HUES48 (cell line): ENCODE results near the gene BTNL9.

Source experiments
- H3K27ac ChIP-seq: one replicate; pipeline ENCODE4 v1.7.0; 2013; ENCODE audit warnings: low read depth, low read length, inconsistent platforms
- H3K27me3 ChIP-seq: 2 replicates; pipeline ENCODE4 v1.6.1; 2013; ENCODE audit warnings: mild to moderate bottlenecking, low read length; ENCODE audit not compliant: control insufficient read depth, insufficient read depth
- H3K36me3 ChIP-seq: 2 replicates; pipeline ENCODE4 v1.6.1; 2013; ENCODE audit warnings: low read length; ENCODE audit not compliant: control insufficient read depth, insufficient read depth
- H3K4me1 ChIP-seq: 2 replicates; pipeline ENCODE4 v1.6.1; 2013; ENCODE audit warnings: mild to moderate bottlenecking, low read length; ENCODE audit not compliant: control insufficient read depth, insufficient read depth
- H3K4me3 ChIP-seq: 2 replicates; pipeline ENCODE4 v1.5.1; 2013; ENCODE audit warnings: mild to moderate bottlenecking, low read depth, low read length
- H3K9ac ChIP-seq: 2 replicates; pipeline ENCODE4 v1.6.1; 2013; ENCODE audit warnings: mild to moderate bottlenecking, low read depth, low read length, moderate library complexity
- H3K9me3 ChIP-seq: 2 replicates; pipeline ENCODE4 v1.6.1; 2013; ENCODE audit warnings: low read length; ENCODE audit not compliant: control insufficient read depth, insufficient read depth

BTNL9 gene

DNA sequence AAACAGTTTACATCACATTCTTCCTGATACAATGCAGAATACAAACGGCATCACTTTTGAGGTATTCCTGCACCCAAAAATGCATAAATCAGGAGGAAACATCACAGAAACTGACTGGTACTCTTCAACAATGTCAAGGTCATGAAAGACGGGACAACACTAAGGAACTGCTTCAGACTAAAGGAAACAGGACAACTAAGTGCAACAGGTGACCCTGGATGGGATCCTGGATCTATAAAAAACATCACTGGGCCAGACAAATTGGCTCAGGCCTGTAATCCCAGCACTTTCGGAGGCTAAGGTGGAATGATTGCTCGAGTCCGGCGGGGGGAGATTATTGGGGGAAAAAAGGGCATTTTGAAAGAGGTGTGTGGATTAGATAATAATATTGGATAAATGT is 22.6 kb downstream of the BTNL9 start:
- Histone ChIP-seq H3K9ac (no peak overlapping the region), H3K27ac (no peak overlapping the region), H3K9me3 (peaks cover 26% of the 10 kb centered on the region), H3K4me3 (no peak overlapping the region), H3K27me3 (peaks cover 52% of the 10 kb centered on the region), H3K36me3 (no peaks in the 10 kb centered on the region), H3K4me1 (peaks cover 3% of the 10 kb centered on the region; the same call in 1 of the 2 replicates)

DNA sequence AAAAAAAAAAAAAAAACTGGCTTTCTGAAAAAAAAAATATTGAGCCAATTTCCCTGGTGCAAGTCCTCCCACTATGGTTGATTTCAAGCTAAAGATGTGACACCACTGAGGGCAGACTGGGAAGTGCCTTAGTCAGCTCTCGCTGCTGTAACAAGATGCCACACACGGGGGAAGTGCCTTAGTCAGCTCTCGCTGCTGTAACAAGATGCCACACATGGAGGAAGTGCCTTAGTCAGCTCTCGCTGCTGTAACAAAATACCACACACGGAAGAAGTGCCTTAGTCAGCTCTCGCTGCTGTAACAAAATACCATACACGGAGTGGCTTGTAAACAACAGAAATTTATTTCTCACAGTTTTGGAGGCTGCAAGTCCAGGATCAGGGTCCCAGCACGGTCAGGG is 23.4 kb downstream of the BTNL9 start:
- Histone ChIP-seq H3K36me3 (no peaks in the 10 kb centered on the region), H3K4me3 (no peak overlapping the region), H3K27ac (no peak overlapping the region), H3K27me3 (peaks cover 44% of the 10 kb centered on the region), H3K9ac (no peak overlapping the region), H3K4me1 (peaks cover 3% of the 10 kb centered on the region; the same call in 1 of the 2 replicates), H3K9me3 (peaks cover 26% of the 10 kb centered on the region)

DNA sequence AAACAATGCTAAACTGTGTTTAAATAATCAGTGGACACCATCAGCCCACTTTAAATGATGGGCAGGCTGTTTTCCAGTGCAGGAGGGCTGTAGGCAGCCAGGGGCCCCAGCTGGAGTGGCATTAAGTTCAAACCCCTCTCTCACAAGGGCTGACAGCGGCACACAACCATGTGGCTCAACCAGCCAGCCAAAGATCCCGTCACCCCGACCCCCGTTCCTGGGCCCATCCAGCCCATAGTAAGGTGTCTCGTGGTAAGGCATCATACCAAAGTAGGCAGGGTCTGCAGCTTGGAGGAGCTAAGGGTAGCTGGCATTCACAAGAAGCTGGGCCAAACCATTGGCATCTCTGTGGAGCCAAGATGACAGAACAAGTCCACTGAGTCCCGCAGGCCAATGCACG is 24.9 kb downstream of the BTNL9 start:
- H3K36me3 ChIP-seq: no peaks in the 10 kb centered on the region
- peaks cover 26% of the 10 kb centered on the region for H3K9me3 ChIP-seq
- H3K27me3 ChIP-seq: peaks cover 29% of the 10 kb centered on the region
- no peaks in the 10 kb centered on the region for H3K4me1 ChIP-seq
- no peak overlapping the region for H3K4me3 ChIP-seq
- no peak overlapping the region for H3K9ac ChIP-seq
- H3K27ac ChIP-seq: no peak overlapping the region

DNA sequence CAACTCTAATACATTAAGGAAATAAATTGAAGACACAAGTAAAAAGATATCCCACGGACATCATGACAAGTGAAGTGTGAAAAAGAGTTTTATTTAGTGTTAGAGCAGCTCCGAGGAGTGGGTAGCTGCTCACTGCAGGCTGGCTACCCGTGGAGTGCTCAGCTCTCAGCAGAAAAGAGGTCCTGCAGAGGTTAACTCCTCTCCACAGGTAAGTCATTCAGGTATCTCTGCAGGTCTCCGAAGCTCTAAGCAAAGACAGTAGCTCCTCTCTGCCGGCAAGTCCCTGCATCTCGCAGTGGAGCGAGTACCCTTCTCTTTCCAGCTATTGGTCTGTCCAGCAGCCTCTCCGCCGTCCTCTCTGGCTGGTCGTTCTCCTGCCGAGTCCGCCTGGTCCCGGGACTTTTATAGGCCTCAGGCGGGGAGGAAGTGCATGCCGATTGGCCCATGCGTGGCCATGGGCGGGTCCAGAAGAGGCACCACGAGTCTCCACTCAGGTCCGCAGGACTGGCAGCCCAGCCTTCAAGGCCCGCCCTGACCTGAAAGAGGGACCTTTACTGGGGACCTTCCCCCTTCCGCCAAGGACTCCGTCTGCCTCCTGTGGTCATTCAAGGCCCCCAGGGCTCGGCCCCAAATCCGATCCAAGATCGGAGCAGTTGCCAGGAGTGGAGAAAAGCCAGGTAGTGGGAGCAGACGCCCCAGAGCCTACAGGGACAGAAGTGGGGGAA is 29.9 kb downstream of the BTNL9 start:
- no peaks in the 10 kb centered on the region for H3K4me1 ChIP-seq
- H3K9ac ChIP-seq: no peak overlapping the region
- H3K27me3 ChIP-seq: no peaks in the 10 kb centered on the region
- peak overlapping the region; percentile 39; the same call in 1 of the 2 replicates for H3K4me3 ChIP-seq
- peaks cover 30% of the 10 kb centered on the region for H3K9me3 ChIP-seq
- H3K27ac ChIP-seq: no peak overlapping the region
- H3K36me3 ChIP-seq: no peaks in the 10 kb centered on the region

DNA sequence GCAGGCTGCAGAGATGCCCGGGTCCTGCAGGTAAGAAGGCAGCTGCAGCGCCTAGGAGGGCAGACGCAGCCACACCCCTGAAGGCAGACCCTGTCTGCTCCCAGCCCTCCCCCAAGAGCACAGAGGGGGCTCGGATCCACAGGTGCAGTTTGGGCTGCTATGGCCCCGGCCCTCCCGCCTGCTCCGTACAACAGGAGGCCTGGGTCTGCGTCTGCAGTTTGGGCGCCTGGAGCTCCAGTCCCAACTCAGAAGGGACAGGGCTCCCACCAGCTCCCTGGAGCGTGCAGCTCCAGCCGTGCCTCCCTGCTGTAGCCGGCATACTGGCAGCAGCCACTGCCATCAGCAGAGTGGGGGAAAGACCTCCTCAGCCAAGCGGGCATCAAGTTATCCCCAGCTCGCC is 30.5 kb downstream of the BTNL9 start:
- Histone ChIP-seq H3K4me3 (peak overlapping the region; percentile 39; the same call in 1 of the 2 replicates), H3K9me3 (peaks cover 33% of the 10 kb centered on the region), H3K9ac (no peak overlapping the region), H3K27me3 (no peaks in the 10 kb centered on the region), H3K27ac (no peak overlapping the region), H3K4me1 (no peaks in the 10 kb centered on the region), H3K36me3 (no peaks in the 10 kb centered on the region)

DNA sequence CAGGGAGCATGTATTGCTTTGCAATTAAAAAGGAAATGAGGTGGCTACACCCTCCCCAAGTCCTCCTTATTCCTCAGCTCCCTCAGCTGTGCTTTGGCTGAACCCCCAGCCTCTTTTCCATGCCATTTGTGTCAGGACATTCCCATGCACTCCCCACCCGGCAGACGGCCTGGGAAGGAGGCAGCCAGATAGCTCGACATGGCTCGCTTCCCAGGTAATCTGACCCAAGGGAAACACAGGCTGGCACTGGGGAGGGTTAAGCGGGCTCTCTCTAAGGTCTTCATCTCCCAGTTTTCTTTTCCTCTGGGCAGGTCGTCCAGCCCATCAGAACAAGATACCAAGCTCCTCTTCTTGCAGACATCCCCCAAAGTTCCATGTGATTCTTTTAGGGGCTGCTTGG is 31.2 kb downstream of the BTNL9 start:
- no peak overlapping the region for H3K27ac ChIP-seq
- H3K4me1 ChIP-seq: no peaks in the 10 kb centered on the region
- no peak overlapping the region for H3K4me3 ChIP-seq
- no peaks in the 10 kb centered on the region for H3K27me3 ChIP-seq
- H3K9ac ChIP-seq: no peak overlapping the region
- H3K9me3 ChIP-seq: peaks cover 27% of the 10 kb centered on the region
- no peaks in the 10 kb centered on the region for H3K36me3 ChIP-seq

DNA sequence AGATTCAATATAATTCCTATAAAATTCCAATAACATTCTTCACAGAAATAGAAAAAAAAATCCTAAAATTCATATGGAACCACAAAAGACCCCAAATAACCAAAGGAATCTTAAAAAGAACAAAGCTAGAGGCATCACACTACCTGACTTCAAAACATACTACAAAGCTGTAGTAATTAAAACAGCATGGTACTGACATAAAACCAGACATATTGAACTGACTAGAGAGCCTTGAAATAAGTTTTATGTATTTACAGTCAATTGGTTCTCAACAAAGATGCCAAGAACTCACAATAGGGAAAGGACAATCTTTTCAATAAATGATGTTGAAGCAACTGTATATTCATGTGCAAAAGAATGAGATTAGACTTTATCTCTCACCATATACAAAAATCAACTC is 36.9 kb downstream of the BTNL9 start:
- peaks cover 21% of the 10 kb centered on the region for H3K9me3 ChIP-seq
- H3K4me3 ChIP-seq: no peak overlapping the region
- H3K9ac ChIP-seq: no peak overlapping the region
- H3K4me1 ChIP-seq: no peaks in the 10 kb centered on the region
- no peaks in the 10 kb centered on the region for H3K36me3 ChIP-seq
- H3K27ac ChIP-seq: no peak overlapping the region
- no peaks in the 10 kb centered on the region for H3K27me3 ChIP-seq

DNA sequence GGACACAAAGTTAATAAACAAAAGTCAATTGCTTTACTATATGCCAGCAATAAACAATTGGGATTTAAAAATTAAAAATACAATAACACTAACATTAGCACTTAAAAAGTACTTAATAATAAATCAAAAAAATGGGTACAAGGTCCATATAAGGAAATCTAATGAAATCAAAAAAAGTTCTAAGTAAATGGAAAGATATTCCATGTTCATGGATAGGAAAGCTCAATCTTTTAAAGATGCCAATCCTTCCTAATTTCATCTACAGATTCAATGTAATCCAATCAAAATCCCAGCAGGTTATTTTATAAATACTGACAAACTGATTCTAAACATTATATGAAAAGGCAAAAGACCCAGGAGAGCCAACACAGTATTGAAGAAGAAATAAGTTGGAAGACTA is 41.9 kb downstream of the BTNL9 start:
- Histone ChIP-seq H3K9ac (no peak overlapping the region), H3K4me3 (no peak overlapping the region), H3K9me3 (peaks cover 4% of the 10 kb centered on the region), H3K27me3 (peaks cover 7% of the 10 kb centered on the region; the same call in 1 of the 2 replicates), H3K4me1 (no peaks in the 10 kb centered on the region), H3K27ac (no peak overlapping the region), H3K36me3 (no peaks in the 10 kb centered on the region)

DNA sequence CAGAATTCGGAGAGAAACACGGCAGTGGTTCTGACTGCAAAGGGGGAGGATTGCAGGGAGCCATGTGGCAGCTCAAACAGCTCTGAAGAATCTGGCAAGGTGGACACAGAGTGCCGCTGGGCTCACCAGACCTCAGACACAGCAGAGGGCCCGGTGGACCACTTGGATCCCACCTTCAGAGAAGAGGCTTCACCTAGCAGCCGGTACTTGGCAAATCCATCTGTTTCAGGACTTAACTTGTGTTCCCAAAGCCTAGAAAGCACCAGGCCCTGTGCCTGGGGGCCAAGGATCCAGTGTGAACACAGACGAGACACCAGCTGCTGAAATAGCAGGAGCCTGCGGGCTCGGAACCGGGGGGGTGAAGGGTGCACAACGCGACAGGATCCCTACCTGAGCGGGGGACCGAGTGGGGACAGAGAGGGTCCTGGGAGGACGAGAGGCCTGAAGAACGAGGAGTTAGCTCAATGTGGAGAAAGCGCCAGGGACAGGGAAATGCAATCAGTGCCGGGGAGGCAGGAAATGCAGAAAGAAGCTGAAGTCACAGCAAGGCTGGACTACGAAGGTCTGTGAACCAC is 44.6 kb downstream of the BTNL9 start:
- Histone ChIP-seq H3K27me3 (peaks cover 7% of the 10 kb centered on the region; the same call in 1 of the 2 replicates), H3K4me1 (no peaks in the 10 kb centered on the region), H3K4me3 (no peak overlapping the region), H3K9ac (no peak overlapping the region), H3K36me3 (no peaks in the 10 kb centered on the region), H3K9me3 (peaks cover 8% of the 10 kb centered on the region; the same call in 1 of the 2 replicates), H3K27ac (no peak overlapping the region)

DNA sequence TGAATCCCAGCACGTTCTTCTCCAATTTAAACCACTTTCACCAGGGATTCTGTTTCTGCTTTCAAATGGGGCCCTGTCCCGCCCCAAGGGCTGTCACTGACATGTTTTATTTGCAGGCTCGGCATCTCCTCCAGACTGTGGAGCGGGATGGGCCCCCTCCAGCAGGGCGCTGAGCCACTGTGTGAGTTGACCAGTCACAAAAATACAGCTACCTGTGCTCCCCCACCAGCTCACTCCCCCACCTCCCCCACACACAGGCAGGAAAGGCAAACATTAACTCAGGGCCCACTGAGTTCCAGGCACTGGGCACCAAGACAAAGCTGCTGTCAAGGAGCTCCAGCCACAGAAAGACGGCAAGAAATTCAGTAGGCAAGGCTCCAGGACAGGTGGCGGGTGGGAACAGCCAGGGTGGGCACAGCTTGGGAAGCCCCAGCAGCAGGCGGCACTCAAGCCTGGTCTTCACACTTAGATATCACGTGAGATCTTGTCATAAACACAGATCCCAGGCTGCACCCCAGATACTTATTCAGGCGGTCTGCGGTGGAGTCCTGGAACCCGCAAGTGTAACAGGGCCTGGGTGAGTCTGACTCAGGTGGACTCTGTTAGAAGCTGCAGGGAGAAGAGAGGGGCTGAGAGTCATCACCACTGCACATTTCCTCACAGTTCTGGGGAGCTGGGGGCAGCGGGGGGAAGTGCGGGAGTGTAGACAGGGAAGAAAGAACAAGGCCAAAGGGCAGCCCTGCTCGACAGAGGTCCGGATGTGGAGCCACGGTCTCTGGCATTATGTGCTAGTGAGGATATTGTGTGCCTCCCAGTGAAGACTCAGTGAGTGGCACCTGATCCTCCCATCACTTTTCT is 46.2 kb downstream of the BTNL9 start:
- H3K9me3 ChIP-seq: peaks cover 8% of the 10 kb centered on the region; the same call in 1 of the 2 replicates
- no peak overlapping the region for H3K4me3 ChIP-seq
- no peaks in the 10 kb centered on the region for H3K4me1 ChIP-seq
- H3K36me3 ChIP-seq: no peaks in the 10 kb centered on the region
- H3K9ac ChIP-seq: no peak overlapping the region
- H3K27ac ChIP-seq: no peak overlapping the region
- H3K27me3 ChIP-seq: peaks cover 7% of the 10 kb centered on the region; the same call in 1 of the 2 replicates

DNA sequence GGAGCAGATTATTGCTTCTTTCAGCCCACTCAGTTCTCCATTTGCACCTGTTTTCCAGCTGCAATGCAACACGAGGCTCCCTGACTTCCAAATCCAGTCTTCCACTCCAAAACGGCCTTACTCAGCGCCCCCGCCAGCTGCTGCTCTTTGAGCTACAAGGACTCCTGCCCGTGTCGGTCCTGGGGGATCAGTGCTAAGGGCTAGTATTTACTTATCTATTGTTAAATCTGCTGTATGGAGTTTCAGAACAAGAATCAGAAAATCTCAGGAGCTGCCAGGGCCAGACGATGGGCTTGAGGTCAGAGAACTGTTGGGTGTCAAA is 46.8 kb downstream of the BTNL9 start:
- Histone ChIP-seq H3K27ac (no peak overlapping the region), H3K4me1 (no peaks in the 10 kb centered on the region), H3K36me3 (no peaks in the 10 kb centered on the region), H3K4me3 (no peak overlapping the region), H3K9ac (no peak overlapping the region), H3K9me3 (peaks cover 8% of the 10 kb centered on the region; the same call in 1 of the 2 replicates), H3K27me3 (peaks cover 7% of the 10 kb centered on the region; the same call in 1 of the 2 replicates)
